ENCODE data around the gene WFDC2.
A peak's percentile ranks its signal among the peaks of the same experiment; 100 is the strongest.

Gene WFDC2, protein sequence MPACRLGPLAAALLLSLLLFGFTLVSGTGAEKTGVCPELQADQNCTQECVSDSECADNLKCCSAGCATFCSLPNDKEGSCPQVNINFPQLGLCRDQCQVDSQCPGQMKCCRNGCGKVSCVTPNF

DNA sequence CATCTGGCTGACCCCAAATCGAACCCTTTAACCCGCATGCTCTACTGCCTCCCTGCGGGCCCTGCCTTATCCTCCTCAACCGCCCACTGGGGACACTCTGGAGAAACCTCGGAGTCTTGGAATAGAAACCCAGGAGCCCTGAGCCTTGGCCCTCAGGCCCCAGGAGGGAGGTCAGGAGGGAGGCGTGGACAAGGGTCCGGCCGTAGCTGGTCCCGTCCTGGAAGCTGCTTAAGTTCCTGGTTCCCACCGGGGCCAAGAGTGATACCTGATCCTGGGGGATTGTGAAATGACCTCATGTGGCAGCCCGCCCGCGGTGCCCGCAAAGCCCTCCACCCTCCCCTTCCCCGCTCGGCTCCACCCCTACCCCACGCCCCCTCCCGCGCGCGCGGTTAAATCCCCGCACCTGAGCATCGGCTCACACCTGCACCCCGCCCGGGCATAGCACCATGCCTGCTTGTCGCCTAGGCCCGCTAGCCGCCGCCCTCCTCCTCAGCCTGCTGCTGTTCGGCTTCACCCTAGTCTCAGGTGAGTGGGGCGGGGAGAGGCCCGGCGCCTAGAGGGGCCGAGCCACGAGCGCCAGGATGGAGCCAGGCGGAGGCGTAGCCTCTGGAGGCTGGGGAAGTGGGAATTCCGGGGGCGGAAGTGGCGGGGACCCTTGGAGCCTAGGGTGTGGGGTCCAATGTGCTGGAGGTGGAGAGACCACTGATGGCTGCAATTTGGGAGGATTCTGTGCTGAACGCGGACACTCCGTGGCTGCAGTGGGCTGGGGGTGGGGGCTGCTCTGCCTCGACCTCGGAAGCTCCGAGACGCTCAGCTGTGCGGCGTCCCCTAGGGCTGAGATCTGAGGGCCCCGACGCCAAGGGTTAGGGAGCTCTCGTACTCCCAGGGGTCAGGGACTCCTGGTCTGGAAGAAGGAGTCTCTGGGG, at the start of gene WFDC2:
TSS of gene WFDC2 (plus strand) at position 418 of the 926 bp plus-strand sequence. CDS start at position 447, 29 bp downstream.
- DNase-seq: peak; percentile 76

DNA sequence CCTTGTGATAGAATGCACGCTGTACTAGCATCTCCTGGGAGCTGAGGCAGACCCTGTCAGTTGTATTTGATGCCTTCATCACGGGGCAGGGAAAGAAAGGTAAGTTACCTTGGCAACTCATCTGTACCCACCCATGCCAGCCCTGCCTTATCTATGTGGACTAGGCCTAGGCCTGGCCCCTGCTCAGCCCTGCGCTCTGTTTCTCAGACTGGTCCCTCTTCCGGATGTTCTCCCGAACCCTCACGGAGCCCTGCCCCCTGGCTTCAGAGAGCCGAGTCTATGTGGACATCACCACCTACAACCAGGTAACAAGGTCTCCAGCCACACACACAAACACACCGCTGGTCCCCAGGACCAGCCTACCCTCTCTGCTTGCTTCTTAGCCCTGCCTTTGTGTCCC, 49.4 kb upstream of the WFDC2 start:
- no peak for DNase-seq

DNA sequence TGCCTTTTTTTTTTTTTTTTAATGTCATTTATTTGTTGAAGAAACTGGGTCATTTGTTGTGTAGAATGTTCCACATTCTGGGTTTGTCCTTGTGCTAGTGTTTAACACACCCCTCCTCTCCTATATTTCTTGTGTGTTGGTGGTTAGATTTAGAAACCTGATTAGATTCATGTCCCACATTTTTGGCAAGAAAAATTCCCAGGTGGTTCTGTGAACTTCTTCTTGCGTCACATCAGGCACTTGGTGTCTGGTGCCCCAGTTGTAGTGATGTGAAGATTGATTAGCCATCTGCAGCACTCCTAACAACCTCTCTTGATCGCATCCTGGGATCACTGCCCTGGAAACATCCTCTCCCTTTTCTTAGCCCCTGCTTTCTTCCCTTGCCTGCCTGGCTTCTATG, 45.9 kb upstream of the WFDC2 start:
- no peak for DNase-seq

DNA sequence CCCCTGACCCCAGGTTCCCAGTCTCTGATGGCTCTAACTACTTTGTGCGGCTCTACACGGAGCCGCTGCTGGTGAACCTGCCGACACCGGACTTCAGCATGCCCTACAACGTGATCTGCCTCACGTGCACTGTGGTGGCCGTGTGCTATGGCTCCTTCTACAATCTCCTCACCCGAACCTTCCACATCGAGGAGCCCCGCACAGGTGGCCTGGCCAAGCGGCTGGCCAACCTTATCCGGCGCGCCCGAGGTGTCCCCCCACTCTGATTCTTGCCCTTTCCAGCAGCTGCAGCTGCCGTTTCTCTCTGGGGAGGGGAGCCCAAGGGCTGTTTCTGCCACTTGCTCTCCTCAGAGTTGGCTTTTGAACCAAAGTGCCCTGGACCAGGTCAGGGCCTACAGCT, 44.0 kb upstream of the WFDC2 start:
- no peak for DNase-seq

DNA sequence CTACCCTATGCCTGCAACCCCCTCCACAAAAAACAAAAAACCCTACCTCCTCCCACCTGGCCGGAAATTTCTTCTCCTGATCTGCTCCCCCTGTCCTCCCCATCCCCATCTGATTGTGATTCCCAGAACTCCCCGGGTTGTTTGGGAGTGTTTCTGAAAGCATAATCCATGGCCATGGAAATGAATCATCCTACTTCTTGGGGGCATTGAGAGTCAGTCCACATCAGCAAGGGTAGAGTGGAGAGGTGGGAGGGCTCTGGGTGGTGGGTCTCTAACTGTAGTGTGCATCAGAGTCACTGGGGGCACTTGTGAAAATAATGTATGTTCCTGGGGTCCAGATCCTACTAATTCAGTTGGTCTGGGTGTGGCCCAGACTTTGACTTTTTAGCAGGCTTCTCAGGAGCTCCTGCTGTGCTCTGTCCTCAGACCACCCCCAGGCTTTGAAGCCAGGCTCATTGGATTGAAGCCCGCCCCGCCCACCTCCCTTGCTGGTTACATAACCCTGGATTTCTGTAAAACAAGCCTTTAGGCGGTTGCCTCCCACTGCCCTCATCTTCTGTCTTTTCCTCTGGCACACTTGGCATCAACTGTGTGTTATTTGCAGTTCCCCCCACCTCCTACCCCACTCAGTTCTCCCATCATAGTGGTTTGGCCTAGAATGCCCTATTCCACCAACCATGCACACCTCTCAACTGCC, 43.1 kb upstream of the WFDC2 start:
- no peak for DNase-seq

DNA sequence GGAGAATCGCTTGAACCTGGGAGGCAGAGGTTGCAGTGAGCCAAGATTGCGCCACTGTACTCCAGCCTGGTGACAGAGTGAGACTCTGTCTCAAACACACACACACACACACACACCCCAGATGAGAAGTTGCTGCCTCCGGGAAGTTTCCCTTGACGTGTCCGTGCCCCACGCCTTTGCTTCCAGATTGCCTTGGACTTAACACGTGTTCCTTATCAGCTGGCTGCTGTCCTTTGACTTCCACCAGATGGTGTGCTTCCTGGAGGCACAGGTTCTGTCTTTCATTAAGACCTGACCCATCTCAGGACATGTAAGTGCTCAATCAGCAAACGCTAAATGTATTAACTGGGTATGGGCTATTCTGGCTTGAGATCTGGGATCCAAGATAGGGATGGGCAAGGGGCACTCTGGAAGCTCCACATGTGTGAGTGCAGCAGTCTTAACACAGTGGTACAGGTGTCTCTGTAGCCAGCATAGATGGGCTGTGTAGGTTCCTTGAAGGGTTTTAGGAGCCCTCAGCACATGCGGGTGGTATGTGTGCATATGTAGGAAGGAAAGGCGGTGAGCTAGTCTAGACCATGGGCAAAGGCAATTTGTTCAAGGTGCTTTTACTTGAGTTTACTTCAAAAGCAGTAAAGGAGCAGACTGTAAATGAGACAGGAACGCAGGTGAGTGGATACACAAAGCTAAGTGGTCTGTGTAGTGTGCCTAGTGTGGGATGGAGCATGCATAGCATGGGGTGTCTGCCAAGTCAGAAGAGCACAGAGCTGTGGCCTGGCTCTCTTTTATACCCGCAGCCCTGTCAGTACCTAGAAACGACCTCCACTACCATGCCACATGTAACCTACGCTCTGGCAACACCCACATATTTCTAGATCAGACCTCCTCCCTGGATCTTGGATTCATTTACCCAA, 42.1 kb upstream of the WFDC2 start:
- peak; percentile 47 for DNase-seq

DNA sequence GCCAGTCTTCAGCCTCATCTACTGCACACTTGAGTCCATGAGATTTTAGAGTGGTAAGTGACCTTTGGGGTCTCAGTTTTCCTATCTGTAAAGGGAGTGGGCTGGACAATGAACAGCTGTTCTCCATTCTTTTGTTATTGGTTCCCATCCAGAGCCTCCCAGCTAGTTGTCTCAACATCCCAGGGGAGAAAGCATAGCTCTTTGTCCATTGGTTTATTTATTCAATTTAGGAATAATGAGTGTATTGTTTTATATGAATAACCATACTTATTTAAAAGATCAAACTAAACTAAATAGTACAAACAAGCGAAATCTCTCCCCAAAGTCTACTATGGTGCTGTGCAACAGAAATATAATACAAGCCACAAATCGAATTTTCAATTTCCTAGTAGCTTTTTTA, 39.9 kb upstream of the WFDC2 start:
- no peak for DNase-seq

DNA sequence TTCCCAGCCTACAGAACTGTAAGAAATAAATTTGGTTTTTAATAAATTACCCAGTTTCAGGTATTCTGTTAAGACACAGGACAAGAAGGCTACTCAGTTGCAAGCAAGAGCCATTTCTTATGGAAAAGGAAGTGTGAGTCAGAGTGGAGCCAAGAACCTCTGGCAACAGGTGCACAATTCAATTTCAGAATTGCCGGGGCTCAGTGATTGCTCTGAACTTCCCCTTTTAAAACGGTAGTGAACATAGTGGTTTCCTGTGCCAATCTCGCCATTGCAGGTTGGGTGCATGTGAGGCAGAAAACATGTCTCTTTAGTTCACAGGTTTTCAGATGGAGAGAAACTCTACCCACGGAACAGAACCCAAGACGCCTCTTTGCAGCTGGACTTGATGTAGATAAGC, 37.3 kb upstream of the WFDC2 start:
- DNase-seq: no peak

DNA sequence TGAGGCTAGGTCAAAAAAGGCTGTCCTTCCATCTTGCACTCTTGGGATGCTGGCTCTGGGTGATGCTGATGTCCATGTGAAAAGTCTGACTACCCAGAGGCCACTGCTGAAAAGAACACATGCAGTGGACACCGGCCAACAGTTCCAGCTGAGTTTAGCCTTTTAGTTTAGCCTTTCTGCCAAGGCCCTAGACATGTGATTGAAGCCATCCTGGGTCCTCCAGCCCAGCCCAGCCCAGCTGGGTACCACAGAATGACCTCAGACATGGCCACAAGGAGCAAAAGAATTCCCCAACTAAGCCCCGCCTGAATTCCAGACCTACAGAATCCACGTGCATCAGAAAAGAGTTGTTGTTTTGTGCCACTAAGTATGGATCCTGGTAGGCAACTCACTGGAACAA, 36.2 kb upstream of the WFDC2 start:
- DNase-seq: no peak

DNA sequence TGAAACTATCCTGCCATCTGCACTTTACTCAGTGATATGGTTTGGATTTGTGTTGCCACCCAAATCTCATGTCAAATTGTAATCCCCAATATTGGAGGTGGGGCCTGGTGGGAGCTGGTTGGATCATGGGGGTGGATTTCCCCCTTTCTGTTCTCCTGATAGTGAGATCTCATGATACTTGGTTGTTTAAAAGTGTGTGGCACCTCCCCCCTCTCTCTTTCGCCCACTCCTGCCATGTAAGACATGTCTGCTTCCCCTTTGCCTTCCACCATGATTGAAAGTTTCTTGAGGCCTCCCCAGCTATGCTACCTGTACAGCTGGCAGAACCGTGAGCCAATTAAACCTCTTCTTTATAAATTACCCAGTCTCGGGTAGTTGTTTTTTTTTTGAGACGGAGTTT, 35.6 kb upstream of the WFDC2 start:
- DNase-seq: no peak

DNA sequence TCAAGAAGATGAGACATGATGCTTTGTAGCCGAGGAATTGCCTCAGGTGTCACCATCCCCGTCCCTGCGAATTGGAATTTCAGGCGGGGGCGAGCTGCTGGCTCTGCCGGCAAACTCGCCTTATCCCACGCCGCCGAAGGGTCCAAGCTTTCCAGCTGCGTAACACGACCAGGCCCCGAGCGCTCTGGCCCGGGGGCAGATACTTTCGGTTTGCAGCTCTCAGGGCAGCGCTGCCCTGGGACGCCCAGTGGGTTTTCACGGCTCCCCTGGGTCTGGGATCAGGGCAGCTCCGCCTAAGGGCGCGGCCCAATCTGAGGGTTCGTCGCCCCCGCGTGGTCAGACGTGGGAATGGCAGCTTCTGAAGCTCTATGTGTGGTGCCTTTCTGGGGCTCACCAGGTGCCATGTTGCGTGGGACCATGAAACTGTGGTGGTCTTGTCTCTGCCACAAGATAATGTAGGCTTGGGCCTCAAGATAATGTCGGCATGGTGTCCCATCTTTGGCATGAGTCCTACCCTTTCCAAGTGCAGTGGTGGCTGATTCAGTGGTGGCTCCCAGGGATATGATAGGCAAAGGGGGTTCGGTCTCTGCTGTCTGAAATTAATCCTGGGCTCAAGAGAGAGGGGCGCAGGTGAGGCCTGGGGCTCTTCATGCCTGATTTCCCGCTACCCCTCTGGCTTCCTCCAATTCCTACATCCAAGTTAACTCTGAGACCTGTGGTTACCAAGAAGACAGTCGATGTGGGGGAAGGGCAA, 32.6 kb upstream of the WFDC2 start:
- peak; percentile 81 for DNase-seq

DNA sequence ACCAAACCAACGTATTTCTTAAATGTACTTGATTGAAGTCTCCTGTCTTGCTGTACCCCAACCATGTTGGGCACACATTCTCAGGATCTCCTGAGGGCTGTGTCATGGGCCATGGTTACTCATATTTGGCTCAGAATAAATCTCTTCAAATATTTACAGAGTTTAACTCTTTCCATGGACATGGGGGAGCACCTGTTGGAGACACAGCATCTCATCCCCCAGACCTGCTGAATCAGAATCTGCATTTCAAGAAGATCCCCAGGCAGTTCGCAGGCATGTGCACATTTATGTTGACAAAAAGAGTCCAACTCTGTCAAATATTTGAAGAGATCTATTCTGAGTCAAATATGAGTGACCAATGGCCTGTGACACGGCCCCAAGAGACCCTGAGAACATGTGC, 29.1 kb upstream of the WFDC2 start:
- no peak for DNase-seq

DNA sequence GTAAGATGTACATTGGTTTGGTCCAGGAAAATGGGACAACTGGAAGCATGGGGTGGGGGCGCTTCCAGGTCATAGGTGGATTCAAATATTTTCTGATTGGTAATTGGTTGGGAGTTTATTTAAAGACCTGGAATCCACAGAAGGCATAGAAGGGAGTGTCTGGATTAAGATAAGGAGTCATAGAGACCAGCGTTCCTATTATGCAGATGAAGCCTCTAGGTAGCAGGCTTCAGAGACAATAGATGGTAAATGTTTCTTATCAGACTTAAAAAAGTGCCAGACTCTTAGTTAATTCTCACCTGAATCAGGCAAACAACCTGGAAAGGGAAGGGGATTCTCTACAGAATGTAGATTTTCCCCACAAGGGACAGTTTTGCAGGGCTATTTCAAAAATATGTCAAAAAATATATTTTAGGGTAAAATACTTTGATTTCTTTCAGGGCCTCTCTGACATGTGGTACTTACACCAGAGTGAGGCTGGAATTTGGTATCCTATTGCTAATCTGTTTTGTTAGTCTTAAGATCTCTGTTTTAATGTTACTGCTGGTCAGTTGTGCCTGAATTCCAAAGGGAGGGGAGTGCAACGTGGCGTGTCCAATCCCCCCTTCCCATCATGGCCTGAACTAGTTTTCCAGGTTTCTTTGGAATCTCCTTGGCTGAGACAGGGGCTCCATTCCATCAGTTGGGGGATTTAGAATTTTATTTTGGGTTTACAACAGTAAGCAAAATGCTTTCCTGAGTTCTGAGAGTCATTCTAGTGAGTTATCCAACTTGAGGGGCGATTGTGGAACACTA, 28.5 kb upstream of the WFDC2 start:
- no peak for DNase-seq

DNA sequence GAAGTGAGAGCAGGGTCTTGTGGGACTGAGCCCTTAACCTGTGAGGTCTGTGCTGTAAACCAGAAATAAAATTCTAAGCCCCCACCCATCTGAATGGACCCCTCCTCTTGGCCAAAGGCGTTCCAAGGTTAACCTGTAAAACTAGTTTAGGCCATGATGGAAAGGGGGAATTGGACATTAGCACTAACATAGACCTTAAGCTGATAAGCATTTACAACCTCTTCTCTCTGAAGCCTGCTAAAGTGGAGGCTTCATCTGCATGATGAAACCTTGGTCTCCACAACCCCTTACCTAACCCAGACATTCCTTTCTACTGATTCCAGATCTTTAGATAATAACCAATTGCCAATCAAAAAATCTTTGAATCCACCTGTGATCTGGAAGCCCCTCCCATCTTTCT, 27.8 kb upstream of the WFDC2 start:
- no peak for DNase-seq

DNA sequence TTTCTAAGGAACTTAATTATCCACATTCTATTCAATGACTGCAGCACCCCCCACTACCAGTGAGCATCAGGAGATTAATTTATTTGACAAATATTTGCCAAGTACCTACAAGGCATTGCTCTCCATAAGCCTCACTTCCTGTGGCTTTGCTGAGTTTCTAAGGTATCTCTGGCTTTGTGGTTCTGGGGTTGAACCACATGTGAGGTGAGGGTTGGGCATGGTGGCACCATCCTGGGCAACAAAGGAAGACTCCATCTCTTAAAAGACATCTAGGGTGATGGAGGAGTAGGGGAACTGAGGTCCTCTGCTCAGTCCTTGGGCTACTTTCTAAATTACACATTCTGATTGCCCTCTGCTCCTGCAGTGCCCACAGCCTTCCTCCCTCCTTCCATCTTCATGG, 25.5 kb upstream of the WFDC2 start:
- DNase-seq: no peak

DNA sequence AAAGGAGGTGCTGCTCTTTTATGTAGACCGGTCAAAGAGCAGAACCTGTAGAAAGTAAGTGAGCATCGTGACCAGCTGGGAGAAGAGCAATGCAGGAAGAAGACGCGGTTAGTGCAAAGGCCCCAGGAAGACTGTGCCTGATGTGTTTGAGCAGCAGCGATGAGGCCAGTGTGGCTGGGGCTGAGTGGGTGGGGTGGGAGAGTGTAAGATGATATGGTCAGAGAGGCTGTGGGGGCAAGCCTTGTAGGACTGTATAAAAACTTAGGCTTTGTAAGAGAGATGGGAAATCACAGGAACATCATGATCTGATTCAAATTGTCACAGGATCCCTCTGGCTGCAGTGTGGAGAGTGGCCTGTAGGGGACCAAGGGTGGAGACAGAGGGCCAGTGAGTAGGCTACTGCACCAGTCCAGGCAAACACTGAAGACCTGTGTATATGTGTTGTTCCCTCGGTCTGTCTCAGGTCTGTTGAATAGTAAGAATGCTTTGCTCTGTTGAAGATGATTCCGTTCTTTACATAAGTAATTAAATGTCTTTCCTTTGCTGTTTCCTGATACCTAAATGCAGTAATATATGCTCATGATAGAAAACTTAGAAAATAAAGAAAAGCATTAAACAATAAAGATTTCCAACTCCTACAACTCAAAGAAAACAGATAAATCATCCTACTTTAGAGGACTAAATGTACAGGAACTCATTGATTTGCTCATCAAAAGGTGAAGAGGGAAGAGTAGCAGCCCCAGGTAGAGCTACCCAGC, 23.6 kb upstream of the WFDC2 start:
- no peak for DNase-seq

DNA sequence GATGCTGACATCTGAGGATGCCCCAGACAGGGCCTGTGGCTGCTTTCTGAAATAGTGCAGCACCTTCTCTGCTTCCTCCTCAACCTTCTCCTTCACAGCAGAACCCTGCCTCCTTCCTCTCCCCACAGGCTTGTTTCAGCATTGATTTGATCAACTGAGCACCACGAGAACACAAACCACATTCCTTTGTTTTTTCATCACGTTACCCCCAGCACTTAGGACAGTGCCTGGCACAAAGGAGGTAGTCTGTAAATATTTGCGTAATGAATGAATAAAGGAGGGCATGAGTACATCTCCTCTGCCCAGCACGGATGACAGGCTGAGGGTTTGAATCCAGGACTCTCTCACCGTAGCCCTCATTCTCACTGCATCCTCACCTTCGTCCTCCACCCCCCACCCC, 21.3 kb upstream of the WFDC2 start:
- peak; percentile 86 for DNase-seq

DNA sequence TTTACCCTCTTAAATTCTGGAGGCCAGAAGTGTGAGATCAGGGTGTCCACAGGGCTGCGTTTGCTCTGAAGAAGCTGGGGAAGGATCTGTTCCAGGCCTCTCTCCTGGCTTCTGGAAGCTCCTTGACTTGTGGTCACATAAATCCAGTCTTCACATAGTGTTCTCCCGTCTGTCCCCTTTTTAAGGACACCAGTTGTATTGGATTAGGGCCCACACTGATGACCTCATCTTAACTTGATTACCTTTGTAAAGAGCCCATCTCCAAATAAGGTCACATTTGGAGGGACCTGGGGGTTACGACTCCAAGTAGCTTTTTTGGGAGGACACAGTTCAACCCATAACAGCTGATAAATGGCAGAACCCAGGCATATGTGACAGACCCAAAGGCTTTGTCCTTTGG, 20.0 kb upstream of the WFDC2 start:
- DNase-seq: peak; percentile 77

DNA sequence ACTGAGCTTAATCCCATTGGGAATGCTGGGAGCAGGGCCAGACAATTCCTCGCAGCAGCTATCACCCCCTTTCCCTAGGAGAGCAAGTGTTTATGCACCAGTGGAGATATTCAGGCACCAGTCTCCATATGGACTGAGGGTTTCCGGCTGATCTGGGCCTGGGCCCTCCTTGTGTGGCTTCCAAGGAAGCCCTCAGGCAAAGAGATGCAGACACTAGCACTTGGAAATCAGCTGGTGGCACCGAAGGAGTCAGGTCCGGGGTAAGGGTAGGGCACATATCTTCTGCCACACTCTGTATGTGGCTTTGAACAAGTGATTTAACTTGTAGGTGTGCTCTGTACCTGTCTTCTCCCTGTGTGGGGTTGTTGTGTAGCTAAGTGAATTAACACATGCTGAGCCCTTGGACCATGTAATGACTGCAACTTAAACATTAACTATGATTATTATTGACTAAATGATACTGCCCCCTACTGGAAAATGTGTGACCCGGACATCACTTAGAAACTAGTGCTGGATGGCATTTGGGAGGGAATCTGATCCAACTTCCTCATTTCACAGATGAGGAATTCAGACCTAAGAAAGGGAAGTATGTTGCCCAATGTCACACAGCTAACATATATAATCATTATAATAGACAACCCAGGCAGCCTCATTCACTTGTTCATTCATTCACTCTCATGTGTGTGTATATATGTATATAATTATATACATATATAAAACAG, 19.3 kb upstream of the WFDC2 start:
- DNase-seq: peak; percentile 46

DNA sequence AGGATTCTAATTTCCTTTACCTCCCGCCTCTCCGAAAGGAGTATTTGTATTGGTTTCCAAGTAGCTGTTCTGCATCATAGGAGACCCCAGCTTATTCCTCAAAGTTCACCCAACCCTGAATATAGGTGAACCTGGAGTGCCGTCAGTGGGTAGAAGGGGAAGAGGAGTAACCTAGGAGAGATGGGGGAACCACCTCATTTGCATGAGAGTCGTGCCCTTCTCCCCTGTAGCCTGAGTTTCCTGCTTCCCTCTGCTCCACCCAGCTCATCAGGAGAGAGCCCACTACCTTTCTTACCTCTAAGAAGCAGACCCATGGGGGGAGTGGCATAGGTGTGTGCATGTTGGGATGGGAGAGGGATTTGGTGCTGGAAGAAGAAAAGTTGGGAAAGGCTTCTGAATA, 17.3 kb upstream of the WFDC2 start:
- no peak for DNase-seq

Measured in NCI-H2029 (cell line).